Activated T-cell treated with anti-CD3 and anti-CD28 coated beads, Interleukin-2, amount 50 U/mL, for 4 hours (primary cell): Measurements from ENCODE around the gene ACSL3. TPM values are rescaled to one million over a fixed set of nuclear protein-coding genes. Genes with fewer than 3 reads are reported as not detected.

Source experiments
- ATAC-seq, 2 donors: fragments of 200-7000 bp; cut with Tn5 transposase; one replicate each; pipeline ENCODE4 v1.10.0; 2021
- DNase-seq: peaks from one replicate; pipeline ENCODE4 v3.0.0-alpha.2; 2020
- H3K27me3 Mint-ChIP-seq: one replicate; pipeline ENCODE4 v1.8.0; 2021; ENCODE audit warnings: low read depth, mixed read lengths
- H3K36me3 Mint-ChIP-seq: one replicate; pipeline ENCODE4 v1.8.0; 2022; ENCODE audit warnings: mixed read lengths; ENCODE audit not compliant: insufficient read depth
- H3K4me1 Mint-ChIP-seq: one replicate; pipeline ENCODE4 v1.8.0; 2021; ENCODE audit warnings: low read depth, mixed read lengths
- H3K4me3 Mint-ChIP-seq: one replicate; pipeline ENCODE4 v1.8.0; 2021; ENCODE audit warnings: mild to moderate bottlenecking, moderate library complexity, mixed read lengths
- H3K9me3 Mint-ChIP-seq: one replicate; pipeline ENCODE4 v1.8.0; 2021; ENCODE audit warnings: mixed read lengths
- total RNA-seq, 3 donors: library from RNA; stranded (reverse); gene quantifications; one replicate each; pipeline ENCODE4 v1.2.1, GENCODE V29; 2021

The ACSL3 gene
- total RNA-seq, 3 donors from 2014 or later = 29.9 to 36.6 (median 33.7) TPM

DNA sequence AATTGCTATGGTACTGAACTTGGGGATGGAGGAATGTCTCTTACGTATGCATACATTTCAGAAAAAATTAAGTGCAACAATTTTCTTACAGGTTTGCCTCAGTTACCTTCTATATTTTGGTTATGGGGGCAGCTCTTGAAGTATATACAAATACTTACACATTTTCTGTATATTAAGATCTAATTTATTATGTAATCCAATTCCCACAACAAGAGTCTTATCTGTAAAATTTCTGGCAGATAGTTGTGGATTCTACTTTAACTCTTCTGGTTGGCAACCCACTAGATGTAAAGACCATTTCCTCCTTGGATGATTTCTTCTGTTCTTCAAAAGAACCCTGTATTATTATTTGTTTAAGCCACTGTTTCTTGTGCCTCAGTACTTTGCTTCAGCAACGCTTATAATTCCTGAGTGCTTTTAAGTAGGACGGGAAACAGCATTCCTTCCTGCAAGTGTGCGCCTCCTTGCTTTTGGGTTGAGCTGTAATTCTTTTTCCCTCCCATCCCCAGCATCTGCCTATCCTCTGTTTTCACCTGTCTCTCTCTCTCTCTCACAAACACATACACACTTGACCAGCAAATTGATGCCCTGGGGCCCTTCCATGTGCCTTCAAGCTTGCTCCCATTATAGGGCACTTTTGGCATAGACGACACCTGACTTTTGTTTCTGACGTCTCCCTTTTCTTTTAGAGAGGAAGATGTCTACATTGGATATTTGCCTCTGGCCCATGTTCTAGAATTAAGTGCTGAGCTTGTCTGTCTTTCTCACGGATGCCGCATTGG, 61.4 kb downstream of the ACSL3 start:
- Mint-ChIP-seq H3K9me3 (no peaks in the 10 kb centered on the region), H3K4me3 (no peak overlapping the region), H3K4me1 (no peaks in the 10 kb centered on the region), H3K27me3 (no peaks in the 10 kb centered on the region), H3K36me3 (peaks cover 45% of the 10 kb centered on the region)
- no peak for ATAC-seq
- no peak for DNase-seq

GRCh38 chr2:222926915-222927314, 66.1 kb downstream of the ACSL3 start:
- no peak for ATAC-seq
- Mint-ChIP-seq H3K27me3 (no peaks in the 10 kb centered on the region), H3K36me3 (peaks cover 45% of the 10 kb centered on the region)

GRCh38 chr2:222927600-222927999, 66.8 kb downstream of the ACSL3 start:
- H3K27me3 Mint-ChIP-seq = no peaks in the 10 kb centered on the region
- no peak for ATAC-seq
- no peak for DNase-seq
- peaks cover 43% of the 10 kb centered on the region for H3K36me3 Mint-ChIP-seq
- H3K9me3 Mint-ChIP-seq = no peaks in the 10 kb centered on the region
- no peaks in the 10 kb centered on the region for H3K4me1 Mint-ChIP-seq
- H3K4me3 Mint-ChIP-seq = no peak overlapping the region

More at GRCh38 chr2:222926915-222927314, 66.1 kb downstream of the ACSL3 start:
- no peak for DNase-seq
- Mint-ChIP-seq H3K4me1 (no peaks in the 10 kb centered on the region), H3K4me3 (no peak overlapping the region), H3K9me3 (no peaks in the 10 kb centered on the region)

DNA sequence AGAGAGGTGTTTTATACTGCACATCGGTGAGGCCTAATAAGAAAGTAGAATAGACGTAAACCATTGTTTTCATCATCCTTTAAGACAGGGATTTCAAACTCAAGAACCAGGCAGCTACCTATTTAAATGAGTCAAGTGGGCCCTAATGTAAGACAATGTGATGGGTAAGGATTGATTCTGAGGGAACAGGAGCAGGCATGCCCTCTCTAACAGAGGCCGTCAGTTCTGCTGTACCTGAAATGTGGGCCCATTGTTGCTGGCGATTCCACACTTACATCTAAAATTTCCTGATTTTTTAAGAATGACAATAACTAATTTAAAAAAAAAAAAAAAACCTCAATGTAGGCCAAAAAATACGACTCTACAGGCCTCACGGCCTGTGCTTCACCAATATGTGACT, 67.5 kb downstream of the ACSL3 start:
- Mint-ChIP-seq H3K4me3 (no peak overlapping the region), H3K4me1 (no peaks in the 10 kb centered on the region), H3K36me3 (peaks cover 45% of the 10 kb centered on the region), H3K27me3 (no peaks in the 10 kb centered on the region), H3K9me3 (no peaks in the 10 kb centered on the region)
- ATAC-seq (no peak), DNase-seq (no peak)

- no peak for ATAC-seq
- Mint-ChIP-seq H3K27me3 (no peaks in the 10 kb centered on the region), H3K4me1 (no peaks in the 10 kb centered on the region), H3K4me3 (no peak overlapping the region), H3K36me3 (peaks cover 51% of the 10 kb centered on the region), H3K9me3 (peaks cover 2% of the 10 kb centered on the region)
- no peak for DNase-seq
Observed at GRCh38 chr2:222930862-222931261, 70.0 kb downstream of the ACSL3 start.

DNA sequence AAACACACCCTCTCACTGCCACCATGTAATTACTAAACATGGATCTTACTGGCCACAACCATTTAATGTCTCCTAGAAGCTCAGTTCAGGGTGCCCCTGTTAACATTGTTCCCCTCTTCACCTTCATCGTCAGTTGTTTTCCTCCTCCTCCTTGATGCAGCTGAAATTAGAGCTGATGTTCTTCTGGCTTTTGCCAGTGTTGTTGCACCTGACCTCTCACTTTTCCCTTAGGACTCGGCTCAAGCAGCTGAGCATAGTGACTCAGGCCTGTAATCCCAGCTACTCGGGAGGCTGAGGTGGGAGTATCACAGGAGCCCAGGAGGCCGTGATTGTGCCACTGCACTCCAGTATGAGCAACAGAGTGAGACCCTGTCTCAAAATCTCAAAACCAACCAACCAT, 70.8 kb downstream of the ACSL3 start:
- Mint-ChIP-seq H3K36me3 (peaks cover 56% of the 10 kb centered on the region), H3K4me3 (no peak overlapping the region), H3K27me3 (no peaks in the 10 kb centered on the region)

GRCh38 chr2:222933458-222933857, 72.6 kb downstream of the ACSL3 start:
- no peaks in the 10 kb centered on the region for H3K27me3 Mint-ChIP-seq
- H3K9me3 Mint-ChIP-seq = peaks cover 17% of the 10 kb centered on the region
- H3K4me3 Mint-ChIP-seq = no peak overlapping the region
- H3K36me3 Mint-ChIP-seq = peaks cover 57% of the 10 kb centered on the region
- DNase-seq = no peak
- no peaks in the 10 kb centered on the region for H3K4me1 Mint-ChIP-seq
- ATAC-seq = no peak

More for the DNA sequence above, 70.8 kb downstream of the ACSL3 start:
- no peak for ATAC-seq
- DNase-seq = no peak
- no peaks in the 10 kb centered on the region for H3K4me1 Mint-ChIP-seq
- H3K9me3 Mint-ChIP-seq = peaks cover 6% of the 10 kb centered on the region

DNA sequence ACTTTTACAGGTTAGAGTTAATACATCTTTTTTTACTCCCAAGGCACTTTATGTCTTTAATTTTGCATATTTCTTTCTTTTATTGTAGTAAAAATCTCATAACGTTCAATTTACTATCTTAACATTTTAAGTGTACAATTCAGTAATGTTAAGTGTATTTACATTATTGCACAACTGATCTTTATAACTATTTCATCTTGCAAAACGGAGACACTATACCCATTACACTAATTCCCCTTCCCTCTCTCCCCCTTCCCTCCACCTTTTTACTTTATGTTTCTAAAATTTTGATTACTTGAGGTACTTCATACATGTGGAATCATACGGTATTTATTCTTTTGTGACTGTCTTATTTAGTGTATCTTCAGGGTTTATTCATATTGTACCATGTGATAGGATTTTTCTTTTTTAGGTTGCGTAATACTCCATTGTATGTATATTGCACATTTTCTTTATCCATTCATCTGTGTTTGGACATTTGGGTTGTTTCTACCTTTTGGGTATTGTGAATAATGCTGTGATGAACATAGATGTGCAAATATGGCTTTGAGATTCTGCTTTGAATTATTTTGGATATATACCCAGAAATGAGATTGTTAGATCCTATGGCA, 75.0 kb downstream of the ACSL3 start:
- peaks cover 20% of the 10 kb centered on the region for H3K9me3 Mint-ChIP-seq
- H3K4me3 Mint-ChIP-seq = no peak overlapping the region
- H3K4me1 Mint-ChIP-seq = no peaks in the 10 kb centered on the region
- H3K27me3 Mint-ChIP-seq = no peaks in the 10 kb centered on the region
- no peak for DNase-seq
- peaks cover 55% of the 10 kb centered on the region for H3K36me3 Mint-ChIP-seq
- ATAC-seq = no peak

GRCh38 chr2:222936705-222937104, 75.9 kb downstream of the ACSL3 start:
- DNase-seq (no peak), ATAC-seq (no peak)
- H3K27me3 Mint-ChIP-seq = no peaks in the 10 kb centered on the region
- no peak overlapping the region for H3K4me3 Mint-ChIP-seq
- peaks cover 20% of the 10 kb centered on the region for H3K9me3 Mint-ChIP-seq
- no peaks in the 10 kb centered on the region for H3K4me1 Mint-ChIP-seq
- peaks cover 50% of the 10 kb centered on the region for H3K36me3 Mint-ChIP-seq

- ATAC-seq = no peak
- Mint-ChIP-seq H3K27me3 (no peaks in the 10 kb centered on the region), H3K4me1 (no peaks in the 10 kb centered on the region), H3K9me3 (peaks cover 20% of the 10 kb centered on the region), H3K4me3 (no peak overlapping the region), H3K36me3 (peaks cover 44% of the 10 kb centered on the region)
- no peak for DNase-seq
Observed at GRCh38 chr2:222938327-222938726, 77.5 kb downstream of the ACSL3 start.

GRCh38 chr2:222939208-222939856, 78.5 kb downstream of the ACSL3 start:
- H3K4me1 Mint-ChIP-seq = no peaks in the 10 kb centered on the region
- ATAC-seq (peak; percentile 56 to 76), DNase-seq (peak; percentile 30)
- H3K4me3 Mint-ChIP-seq = no peak overlapping the region
- peaks cover 38% of the 10 kb centered on the region for H3K36me3 Mint-ChIP-seq
- H3K27me3 Mint-ChIP-seq = no peaks in the 10 kb centered on the region
- H3K9me3 Mint-ChIP-seq = peaks cover 20% of the 10 kb centered on the region

- Mint-ChIP-seq H3K36me3 (peaks cover 32% of the 10 kb centered on the region), H3K9me3 (peaks cover 20% of the 10 kb centered on the region), H3K4me3 (no peak overlapping the region), H3K4me1 (no peaks in the 10 kb centered on the region), H3K27me3 (no peaks in the 10 kb centered on the region)
- ATAC-seq (no peak), DNase-seq (no peak)
Observed at GRCh38 chr2:222939979-222940378, 79.1 kb downstream of the ACSL3 start.

GRCh38 chr2:222941510-222942032, 80.7 kb downstream of the ACSL3 start:
- Mint-ChIP-seq H3K27me3 (no peaks in the 10 kb centered on the region), H3K4me3 (no peak overlapping the region), H3K9me3 (peaks cover 15% of the 10 kb centered on the region), H3K4me1 (no peaks in the 10 kb centered on the region), H3K36me3 (peaks cover 23% of the 10 kb centered on the region)
- ATAC-seq = no peak
- DNase-seq = no peak

- H3K27me3 Mint-ChIP-seq = no peaks in the 10 kb centered on the region
- peaks cover 15% of the 10 kb centered on the region for H3K36me3 Mint-ChIP-seq
- H3K9me3 Mint-ChIP-seq = peaks cover 8% of the 10 kb centered on the region
- H3K4me3 Mint-ChIP-seq = no peak overlapping the region
- no peaks in the 10 kb centered on the region for H3K4me1 Mint-ChIP-seq
- no peak for DNase-seq
- no peak for ATAC-seq
Observed at GRCh38 chr2:222942561-222942960, 81.7 kb downstream of the ACSL3 start.
